Measurements from ENCODE around the gene ABHD4. TPM values are rescaled to one million over a fixed set of nuclear protein-coding genes. Genes with fewer than 3 reads are reported as not detected.
A peak's percentile ranks its signal among the peaks of the same experiment; 100 is the strongest.

The ABHD4 gene
- total RNA-seq, 6 experiments from 2014 or later, result 22.2 to 31.6 (median 27.5) TPM

- no peaks in the 10 kb centered on the region for H3K9me3 Mint-ChIP-seq
- no peak overlapping the region for H3K4me3 Mint-ChIP-seq
- DNase-seq, result no peak
Observed at GRCh38 chr14:22559041-22559440, 39.1 kb upstream of the ABHD4 start.

GRCh38 chr14:22560662-22561365 is 37.3 kb upstream of the ABHD4 start:
- Mint-ChIP-seq H3K27ac (no peak overlapping the region), H3K4me1 (ENCODE audit: low read depth) (peaks cover 29% of the 10 kb centered on the region), H3K9me3 (no peaks in the 10 kb centered on the region), H3K36me3 (ENCODE audit: low read depth) (peaks cover 1% of the 10 kb centered on the region; the same call in 1 of the 2 replicates), H3K27me3 (ENCODE audit: insufficient read depth) (no peaks in the 10 kb centered on the region; the same call in 1 of the 2 replicates), H3K4me3 (no peak overlapping the region)
- no peak for TF ChIP-seq CTCF (IDR thresholded peaks at IDR 0.05)
- DNase-seq, result no peak

More at GRCh38 chr14:22559041-22559440, 39.1 kb upstream of the ABHD4 start:
- no peaks in the 10 kb centered on the region for H3K27me3 Mint-ChIP-seq (ENCODE audit: insufficient read depth)
- no peaks in the 10 kb centered on the region; the same call in 1 of the 2 replicates for H3K36me3 Mint-ChIP-seq (ENCODE audit: low read depth)
- no peak for TF ChIP-seq CTCF (IDR thresholded peaks at IDR 0.05)
- peaks cover 38% of the 10 kb centered on the region for H3K4me1 Mint-ChIP-seq (ENCODE audit: low read depth)
- peak overlapping the region; percentile 12; the same call in 1 of the 2 replicates for H3K27ac Mint-ChIP-seq

- H3K9me3 Mint-ChIP-seq, result no peaks in the 10 kb centered on the region
- H3K27me3 Mint-ChIP-seq (ENCODE audit: insufficient read depth), result no peaks in the 10 kb centered on the region; the same call in 1 of the 2 replicates
Observed at GRCh38 chr14:22561366-22561660, 36.8 kb upstream of the ABHD4 start.

GRCh38 chr14:22561661-22562579 is 36.2 kb upstream of the ABHD4 start:
- Mint-ChIP-seq H3K27me3 (ENCODE audit: insufficient read depth) (no peaks in the 10 kb centered on the region; the same call in 1 of the 2 replicates), H3K36me3 (ENCODE audit: low read depth) (peaks cover 3% of the 10 kb centered on the region; the same call in 1 of the 2 replicates), H3K4me3 (no peak overlapping the region), H3K27ac (peak overlapping the region; percentile 42; the same call in 1 of the 2 replicates), H3K4me1 (ENCODE audit: low read depth) (peaks cover 18% of the 10 kb centered on the region), H3K9me3 (no peaks in the 10 kb centered on the region)
- DNase-seq, result no peak
- no peak for TF ChIP-seq CTCF (IDR thresholded peaks at IDR 0.05)

More at GRCh38 chr14:22561366-22561660, 36.8 kb upstream of the ABHD4 start:
- Mint-ChIP-seq H3K4me3 (no peak overlapping the region), H3K27ac (peak overlapping the region; percentile 42; the same call in 1 of the 2 replicates), H3K4me1 (ENCODE audit: low read depth) (peaks cover 24% of the 10 kb centered on the region), H3K36me3 (ENCODE audit: low read depth) (peaks cover 3% of the 10 kb centered on the region; the same call in 1 of the 2 replicates)
- DNase-seq, result no peak
- no peak for TF ChIP-seq CTCF (IDR thresholded peaks at IDR 0.05)

- no peak for TF ChIP-seq CTCF (IDR thresholded peaks at IDR 0.05)
- Mint-ChIP-seq H3K27me3 (ENCODE audit: insufficient read depth) (no peaks in the 10 kb centered on the region; the same call in 1 of the 2 replicates), H3K36me3 (ENCODE audit: low read depth) (peaks cover 7% of the 10 kb centered on the region; the same call in 1 of the 2 replicates), H3K4me1 (ENCODE audit: low read depth) (peaks cover 13% of the 10 kb centered on the region), H3K4me3 (no peak overlapping the region), H3K27ac (no peak overlapping the region), H3K9me3 (no peaks in the 10 kb centered on the region)
- DNase-seq, result no peak
Observed at GRCh38 chr14:22563987-22564386, 34.1 kb upstream of the ABHD4 start.
